Mesenchymal stem cell (in vitro differentiated cells and primary cell): ENCODE measurements around the gene NAT10.
"Not testable (repeated sequence)": the region's sequence is repeated elsewhere in the genome, so short reads cannot be mapped to it uniquely, and the experiment has no call there.

Source experiments
- DNase-seq: peaks from one replicate; pipeline ENCODE4 v3.0.0-alpha.2; 2013
- H2AFZ ChIP-seq: one replicate; pipeline ENCODE4 v1.6.1; 2013; ENCODE audit warnings: low read depth, mild to moderate bottlenecking, control low read depth, inconsistent platforms, low read length, moderate library complexity
- H2AK5ac ChIP-seq: 2 replicates; pipeline ENCODE4 v1.6.1; 2013; ENCODE audit warnings: low read length, moderate library complexity, mild to moderate bottlenecking, inconsistent platforms; ENCODE audit not compliant: severe bottlenecking
- H2BK120ac ChIP-seq: one replicate; pipeline ENCODE4 v1.6.1; 2013; ENCODE audit warnings: low read depth, mild to moderate bottlenecking, inconsistent platforms, low read length, moderate library complexity
- H2BK12ac ChIP-seq, 2 experiments: one replicate each; pipeline ENCODE4 v1.6.1; 2013; ENCODE audit warnings: inconsistent platforms in 2 of 2, low read length in 2 of 2, mild to moderate bottlenecking in 2 of 2, moderate library complexity in 2 of 2, control low read depth in 1 of 2
- H2BK15ac ChIP-seq: one replicate; pipeline ENCODE4 v1.6.1; 2013; ENCODE audit warnings: mild to moderate bottlenecking, low read depth, inconsistent platforms; ENCODE audit not compliant: poor library complexity, severe bottlenecking
- H2BK5ac ChIP-seq: 2 replicates; pipeline ENCODE4 v1.6.1; 2013; ENCODE audit warnings: low read depth, mild to moderate bottlenecking, low read length, control low read depth, inconsistent platforms; ENCODE audit not compliant: poor library complexity, severe bottlenecking
- H3K14ac ChIP-seq, 2 experiments: one replicate each; pipeline ENCODE4 v1.6.1; 2013; ENCODE audit warnings: inconsistent platforms in 2 of 2, low read length in 2 of 2, control low read depth in 1 of 2, mild to moderate bottlenecking in 1 of 2, moderate library complexity in 1 of 2
- H3K18ac ChIP-seq, 2 experiments: one replicate each; pipeline ENCODE4 v1.6.1; 2013; ENCODE audit warnings: inconsistent platforms in 2 of 2, low read length in 2 of 2, control low read depth in 1 of 2, low read depth in 1 of 2, mild to moderate bottlenecking in 1 of 2
- H3K23ac ChIP-seq, 2 experiments: one replicate each; pipeline ENCODE4 v1.6.1; 2013; ENCODE audit warnings: inconsistent platforms in 2 of 2, low read length in 2 of 2, mild to moderate bottlenecking in 2 of 2, moderate library complexity in 2 of 2, control low read depth in 1 of 2
- H3K27ac ChIP-seq: 2 replicates; pipeline ENCODE4 v1.5.1; 2013; ENCODE audit warnings: mild to moderate bottlenecking, moderate library complexity, low read length, control low read depth, inconsistent platforms; ENCODE audit not compliant: poor library complexity, severe bottlenecking
- H3K27me3 ChIP-seq, 2 experiments: 2 replicates each; pipeline versions ENCODE4 v1.6.1 to v1.7.0; 2013; ENCODE audit warnings: low read length in 2 of 2, mild to moderate bottlenecking in 2 of 2, moderate library complexity in 2 of 2, control low read depth in 1 of 2, inconsistent platforms in 1 of 2; ENCODE audit not compliant: control insufficient read depth in 1 of 2, insufficient read depth in 1 of 2
- H3K36me3 ChIP-seq, 2 experiments: 2 replicates each; pipeline versions ENCODE4 v1.6.1 to v1.7.0; 2013; ENCODE audit warnings: low read length in 2 of 2, control low read depth in 1 of 2, inconsistent platforms in 1 of 2, low read depth in 1 of 2, mild to moderate bottlenecking in 1 of 2; ENCODE audit not compliant: insufficient read depth in 2 of 2, control insufficient read depth in 1 of 2
- H3K4ac ChIP-seq, 2 experiments: one replicate each; pipeline ENCODE4 v1.6.1; 2013; ENCODE audit warnings: inconsistent platforms in 2 of 2, low read length in 2 of 2, mild to moderate bottlenecking in 2 of 2, moderate library complexity in 2 of 2, control low read depth in 1 of 2, low read depth in 1 of 2
- H3K4me1 ChIP-seq: 2 replicates; pipeline ENCODE4 v1.6.1; 2013; ENCODE audit warnings: low read depth, low read length, control low read depth; ENCODE audit not compliant: control insufficient read depth, insufficient read depth
- H3K4me2 ChIP-seq: 2 replicates; pipeline ENCODE4 v1.6.1; 2013; ENCODE audit warnings: low read length, mild to moderate bottlenecking, inconsistent platforms; ENCODE audit not compliant: poor library complexity, severe bottlenecking
- H3K4me3 ChIP-seq, 2 experiments: 2 replicates each; pipeline versions ENCODE4 v1.5.1 to v1.7.0; 2013; ENCODE audit warnings: low read length in 2 of 2, mild to moderate bottlenecking in 2 of 2, control low read depth in 1 of 2, low read depth in 1 of 2; ENCODE audit not compliant: insufficient read depth in 1 of 2
- H3K79me1 ChIP-seq: replicated peaks from 2 replicates; pipeline ENCODE4 v1.6.1; 2013; ENCODE audit warnings: mild to moderate bottlenecking, control low read depth, low read length, inconsistent platforms; ENCODE audit not compliant: poor library complexity, severe bottlenecking
- H3K9ac ChIP-seq: 2 replicates; pipeline ENCODE4 v1.7.0; 2013; ENCODE audit warnings: mild to moderate bottlenecking, low read length, moderate library complexity
- H3K9me3 ChIP-seq: 2 replicates; pipeline ENCODE4 v1.7.0; 2013; ENCODE audit warnings: mild to moderate bottlenecking, low read length; ENCODE audit not compliant: control insufficient read depth
- H4K8ac ChIP-seq: one replicate; pipeline ENCODE4 v1.6.1; 2013; ENCODE audit warnings: inconsistent platforms, mild to moderate bottlenecking, low read length, moderate library complexity
- H4K91ac ChIP-seq: one replicate; pipeline ENCODE4 v1.6.1; 2013; ENCODE audit warnings: mild to moderate bottlenecking, low read length, inconsistent platforms
- WGBS: methylation state at CpG from one replicate; pipeline ENCODE4 v1.1.7; 2013; ENCODE audit warnings: mixed read lengths; 5-methylcytosine and 5-hydroxymethylcytosine counted together

Gene NAT10

GRCh38 chr11:34065505-34066203, 39.8 kb upstream of the NAT10 start:
- no peak overlapping the region for H2AFZ ChIP-seq
- 99% methylated on average over 5 of the region's 6 CpGs for WGBS

GRCh38 chr11:34066766-34067165, 38.7 kb upstream of the NAT10 start:
- not testable (repeated sequence) for H3K9me3 ChIP-seq, H2BK15ac ChIP-seq, H3K4me2 ChIP-seq, H3K79me1 ChIP-seq, H2BK120ac ChIP-seq, H2AK5ac ChIP-seq, H2BK5ac ChIP-seq, H2BK12ac ChIP-seq, H4K91ac ChIP-seq, H2AFZ ChIP-seq, H3K4me3 ChIP-seq, H3K14ac ChIP-seq, H3K27me3 ChIP-seq, H3K23ac ChIP-seq, H3K27ac ChIP-seq, H3K4ac ChIP-seq, H3K18ac ChIP-seq, DNase-seq, H4K8ac ChIP-seq, H3K4me1 ChIP-seq, H3K9ac ChIP-seq
- WGBS, result 61% methylated on average over 8 of the region's 8 CpGs
- H3K36me3 ChIP-seq, result peaks cover 13 to 52% of the 10 kb centered on the region in 2 experiments

More at GRCh38 chr11:34065505-34066203, 39.8 kb upstream of the NAT10 start:
- peaks cover 18 to 57% of the 10 kb centered on the region in 2 experiments for H3K36me3 ChIP-seq
- no peaks in the 10 kb centered on the region for H3K27me3 ChIP-seq
- H3K9ac ChIP-seq, result no peak overlapping the region
- H3K4me3 ChIP-seq, result no peak overlapping the region
- no peak overlapping the region for H2BK120ac ChIP-seq
- H3K4me2 ChIP-seq, result no peak overlapping the region
- H3K4ac ChIP-seq, result no peak overlapping the region
- no peak overlapping the region for H2AK5ac ChIP-seq
- no peak overlapping the region for H4K91ac ChIP-seq
- H3K4me1 ChIP-seq, result peaks cover 4% of the 10 kb centered on the region
- peak; percentile 33 for DNase-seq
- H3K79me1 ChIP-seq, result no peaks in the 10 kb centered on the region
- no peak overlapping the region for H4K8ac ChIP-seq
- no peak overlapping the region for H3K14ac ChIP-seq
- H3K9me3 ChIP-seq, result no peaks in the 10 kb centered on the region
- H3K18ac ChIP-seq, result no peak overlapping the region
- H2BK5ac ChIP-seq, result no peak overlapping the region
- H3K27ac ChIP-seq, result no peak overlapping the region
- no peak overlapping the region for H2BK12ac ChIP-seq
- no peak overlapping the region for H3K23ac ChIP-seq
- no peak overlapping the region for H2BK15ac ChIP-seq

- Histone ChIP-seq H3K4me3 (no peak overlapping the region), H2BK15ac (no peak overlapping the region), H3K79me1 (no peaks in the 10 kb centered on the region), H2BK120ac (no peak overlapping the region), H3K14ac (no peak overlapping the region), H2BK5ac (no peak overlapping the region), H2AK5ac (no peak overlapping the region), H3K9ac (no peak overlapping the region), H4K91ac (no peak overlapping the region), H3K27me3 (no peaks in the 10 kb centered on the region), H3K36me3 (peaks cover 15 to 55% of the 10 kb centered on the region in 2 experiments), H3K4me2 (no peak overlapping the region), H3K18ac (peak overlapping the region in 1 of 2 experiments; percentile 39), H3K23ac (no peak overlapping the region), H3K4me1 (peaks cover 4% of the 10 kb centered on the region), H4K8ac (no peak overlapping the region), H3K27ac (no peak overlapping the region), H2BK12ac (no peak overlapping the region), H2AFZ (no peak overlapping the region), H3K9me3 (no peaks in the 10 kb centered on the region), H3K4ac (no peak overlapping the region)
- no peak for DNase-seq
- WGBS, result 96% methylated on average over 7 of the region's 7 CpGs
Measured at GRCh38 chr11:34067383-34068065, 37.9 kb upstream of the NAT10 start.

- H3K4me3 ChIP-seq, result no peak overlapping the region
- no peaks in the 10 kb centered on the region for H3K27me3 ChIP-seq
- H2AFZ ChIP-seq, result no peak overlapping the region
- WGBS, result 95% methylated on average over 2 of the region's 2 CpGs
- no peak overlapping the region for H2BK12ac ChIP-seq
- H3K23ac ChIP-seq, result no peak overlapping the region
- no peak overlapping the region for H2BK15ac ChIP-seq
- no peak overlapping the region for H3K14ac ChIP-seq
- H4K8ac ChIP-seq, result no peak overlapping the region
- no peak overlapping the region for H2BK120ac ChIP-seq
- peaks cover 4% of the 10 kb centered on the region for H3K4me1 ChIP-seq
- no peak overlapping the region for H4K91ac ChIP-seq
- peak overlapping the region in 1 of 2 experiments; percentile 39 for H3K18ac ChIP-seq
- no peak overlapping the region for H3K4ac ChIP-seq
- no peaks in the 10 kb centered on the region for H3K79me1 ChIP-seq
- DNase-seq, result peak; percentile 33
- H3K36me3 ChIP-seq, result peaks cover 15 to 59% of the 10 kb centered on the region in 2 experiments
- H2BK5ac ChIP-seq, result no peak overlapping the region
- no peak overlapping the region for H3K4me2 ChIP-seq
- no peaks in the 10 kb centered on the region for H3K9me3 ChIP-seq
- H2AK5ac ChIP-seq, result no peak overlapping the region
- H3K9ac ChIP-seq, result no peak overlapping the region
- no peak overlapping the region for H3K27ac ChIP-seq
Measured at GRCh38 chr11:34068111-34068510, 37.3 kb upstream of the NAT10 start.
